ENCODE data around the gene PPFIBP2. TPM values are rescaled to one million over a fixed set of nuclear protein-coding genes. Genes with fewer than 3 reads are reported as not detected.
A peak's percentile ranks its signal among the peaks of the same experiment; 100 is the strongest.

Gene PPFIBP2
- total RNA-seq, 1 experiment from 2014 or later = 5.7 TPM

DNA sequence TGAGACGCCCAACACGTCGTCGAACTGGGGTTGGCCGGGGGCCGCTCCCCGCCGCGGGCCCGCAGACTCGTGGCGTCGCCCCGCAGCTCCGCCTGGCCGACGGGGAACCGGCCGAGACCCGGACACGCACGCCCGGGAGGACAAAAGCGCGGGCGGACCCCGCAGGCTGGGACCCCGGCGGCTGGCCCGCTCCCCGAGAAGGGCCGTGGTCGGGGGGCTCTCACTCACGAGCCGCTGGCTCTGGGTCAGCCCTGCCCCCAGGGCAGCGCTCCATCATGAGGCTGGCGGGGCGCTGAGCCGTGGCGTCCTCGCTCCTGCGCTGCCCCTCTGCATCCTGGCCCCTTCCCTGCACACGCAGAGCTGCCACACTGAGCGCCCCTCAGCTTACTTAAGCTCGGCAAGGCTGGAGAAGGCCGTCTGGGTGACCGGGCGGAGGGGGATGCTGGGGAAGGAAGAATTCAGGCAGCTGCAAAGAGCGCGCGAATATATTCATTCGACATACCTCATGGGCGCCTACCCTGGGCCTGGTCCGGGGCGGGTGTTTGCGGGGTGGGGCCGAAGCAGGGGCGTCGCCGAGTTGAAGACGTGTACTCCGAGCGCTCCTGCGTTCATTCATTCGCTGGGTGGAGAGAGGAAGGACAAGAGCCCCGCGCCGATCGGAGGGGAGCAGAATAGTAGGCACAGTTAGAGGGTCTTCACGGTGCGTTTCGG, 160.1 kb downstream of the PPFIBP2 start:
- H3K27me3 ChIP-seq (ENCODE audit: insufficient read depth, low read length) = peaks cover 10% of the 10 kb centered on the region; the same call in 1 of the 2 replicates
- peak overlapping the region; percentile 56 to 68 for H3K4me3 ChIP-seq (replicated peaks in 1 of 2; ENCODE audit: low read depth in 1 of 2, low read length in 2 of 2)
- no peaks in the 10 kb centered on the region for H3K79me2 ChIP-seq (ENCODE audit: insufficient read depth, low read length)
- POLR2A ChIA-PET = no interaction called here
- RAD21 ChIA-PET (ENCODE audit: low non-redundant PET in 1 of 2, low total read pairs in 2 of 2, uncharacterized antibody in 2 of 2, unreplicated experiment in 2 of 2) = interaction anchor here in 1 of 2 experiments (1.3 kb wide), 1 partner anchor 103 kb away, joined by 3 read pairs; no protein-coding TSS in a partner anchor
- H3K4me1 ChIP-seq (ENCODE audit: control insufficient read depth in 1 of 2, insufficient read depth in 2 of 2, low read length in 2 of 2) = peaks cover 10 to 29% of the 10 kb centered on the region in 2 experiments
- no peaks in the 10 kb centered on the region for H4K20me1 ChIP-seq (ENCODE audit: insufficient read depth)
- peak overlapping the region; percentile 55 for H2AFZ ChIP-seq (ENCODE audit: low read depth, low read length, poor library complexity, severe bottlenecking)
- DNase-seq (ENCODE audit: low read depth, low spot score) (peak; percentile 29), ATAC-seq (peak; percentile 85)
- no peaks in the 10 kb centered on the region for H3K9me3 ChIP-seq (ENCODE audit: control insufficient read depth in 1 of 2, insufficient read depth in 1 of 2, low read depth in 1 of 2, low read length in 2 of 2)
- no TSS peak for BruUV-seq (replicated peaks)
- no peaks in the 10 kb centered on the region for H3K9me2 ChIP-seq (ENCODE audit: insufficient read depth)
- peak; percentile 67 for TF ChIP-seq POLR2AphosphoS5 (IDR thresholded peaks at IDR 0.05; ENCODE audit: low read depth, low read length)
- no peak for TF ChIP-seq EZH2 (IDR thresholded peaks at IDR 0.05)
- no peak for TF ChIP-seq SP1 (IDR thresholded peaks at IDR 0.05; ENCODE audit: low read depth)
- TF ChIP-seq ZFX (IDR thresholded peaks at IDR 0.05) = peak; percentile 12; the same call in 1 of the 2 replicates
- TF ChIP-seq ZNF274 (IDR thresholded peaks at IDR 0.05; ENCODE audit: low read depth, low read length) = no peak
- TF ChIP-seq MAX (IDR thresholded peaks at IDR 0.05) = 0 out of 2 replicates have a peak, but pooled peaks have one; percentile 51
- H3K4me2 ChIP-seq (ENCODE audit: low read length) = peak overlapping the region; percentile 95
- intact Hi-C loops (cut with micrococcal nuclease) = no loop called here
- peak overlapping the region; percentile 73 for H3K9ac ChIP-seq (ENCODE audit: low read length)
- no peaks in the 10 kb centered on the region for H3K36me3 ChIP-seq (ENCODE audit: control insufficient read depth in 1 of 2, insufficient read depth in 2 of 2, low read length in 2 of 2)
- H3K27ac ChIP-seq (ENCODE audit: low read depth, low read length) = peak overlapping the region; percentile 66; the same call in 1 of the 2 replicates
- CTCF ChIA-PET = interaction anchor here (1.3 to 1.4 kb wide), 2 partner anchors 8 to 425 kb away, joined by 3 to 4 read pairs; no protein-coding TSS in a partner anchor

DNA sequence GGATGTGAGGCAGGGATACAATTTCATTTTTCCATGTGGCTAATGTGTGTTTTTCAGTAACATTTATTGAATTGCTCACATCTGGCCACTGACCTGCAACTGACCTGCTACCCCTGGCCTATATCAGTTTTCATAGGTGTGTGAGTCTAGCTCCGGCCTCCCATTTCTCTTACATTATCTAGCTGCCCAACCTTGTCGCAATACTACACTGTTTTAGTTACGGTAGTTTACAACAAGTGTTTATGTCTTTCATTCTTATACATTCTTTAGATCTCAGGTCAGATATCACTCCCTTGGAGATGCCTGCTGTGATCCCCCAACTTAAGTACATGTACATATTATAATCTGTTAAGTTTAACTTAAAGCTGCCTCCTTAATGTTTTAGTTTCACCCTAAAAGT, 161.8 kb downstream of the PPFIBP2 start:
- ChIA-PET POLR2A (no interaction called here), RAD21 (ENCODE audit: low non-redundant PET in 1 of 2, low total read pairs in 2 of 2, uncharacterized antibody in 2 of 2, unreplicated experiment in 2 of 2) (no interaction called here), CTCF (no interaction called here)
- intact Hi-C loops (cut with micrococcal nuclease) = no loop called here
- no peak overlapping the region for H3K9ac ChIP-seq (ENCODE audit: low read length)
- H3K4me3 ChIP-seq (replicated peaks in 1 of 2; ENCODE audit: low read depth in 1 of 2, low read length in 2 of 2) = no peak overlapping the region
- H3K27me3 ChIP-seq (ENCODE audit: insufficient read depth, low read length) = peaks cover 21% of the 10 kb centered on the region; the same call in 1 of the 2 replicates
- DNase-seq (ENCODE audit: low read depth, low spot score) = no peak
- H3K9me2 ChIP-seq (ENCODE audit: insufficient read depth) = no peaks in the 10 kb centered on the region
- BruUV-seq (replicated peaks) = no TSS peak
- H3K9me3 ChIP-seq (ENCODE audit: control insufficient read depth in 1 of 2, insufficient read depth in 1 of 2, low read depth in 1 of 2, low read length in 2 of 2) = no peaks in the 10 kb centered on the region
- H3K4me1 ChIP-seq (ENCODE audit: control insufficient read depth in 1 of 2, insufficient read depth in 2 of 2, low read length in 2 of 2) = peaks cover 10 to 29% of the 10 kb centered on the region in 2 experiments
- TF ChIP-seq EZH2 (IDR thresholded peaks at IDR 0.05) = no peak
- TF ChIP-seq SP1 (IDR thresholded peaks at IDR 0.05; ENCODE audit: low read depth) = no peak
- no peak for TF ChIP-seq SRF (IDR thresholded peaks at IDR 0.05; ENCODE audit: low read depth)
- no peak for TF ChIP-seq POLR2A (IDR thresholded peaks at IDR 0.05; ENCODE audit: borderline replicate concordance, extremely low read depth, insufficient read depth, insufficient read length)
- no peak for TF ChIP-seq ZNF274 (IDR thresholded peaks at IDR 0.05; ENCODE audit: low read depth, low read length)
- H3K36me3 ChIP-seq (ENCODE audit: control insufficient read depth in 1 of 2, insufficient read depth in 2 of 2, low read length in 2 of 2) = no peaks in the 10 kb centered on the region
- no peak for ATAC-seq
- H3K27ac ChIP-seq (ENCODE audit: low read depth, low read length) = no peak overlapping the region
- H4K20me1 ChIP-seq (ENCODE audit: insufficient read depth) = no peaks in the 10 kb centered on the region
- H3K4me2 ChIP-seq (ENCODE audit: low read length) = no peak overlapping the region
- H2AFZ ChIP-seq (ENCODE audit: low read depth, low read length, poor library complexity, severe bottlenecking) = no peak overlapping the region
- H3K79me2 ChIP-seq (ENCODE audit: insufficient read depth, low read length) = no peaks in the 10 kb centered on the region

All from HCT116 (cell line).